Smooth muscle cell (in vitro differentiated cells): Measurements from ENCODE around the gene AQR. TPM values are rescaled to one million over a fixed set of nuclear protein-coding genes. Genes with fewer than 3 reads are reported as not detected.
"Not testable (repeated sequence)": the region's sequence is repeated elsewhere in the genome, so short reads cannot be mapped to it uniquely, and the experiment has no call there.

Experiments used
- DNase-seq: peaks from one replicate; lab custom pipeline; 2025; ENCODE audit not compliant: unreplicated experiment; lab: John Stamatoyannopoulos, UW
- H2AFZ ChIP-seq: fragments of 200-600 bp; sonication (generic); 2 replicates; pipeline ENCODE4 v1.6.0; 2016; ENCODE audit warnings: antibody characterized with exemption, low read depth, mild to moderate bottlenecking
- H3F3A ChIP-seq: fragments of 200-600 bp; sonication (generic); 2 replicates; pipeline ENCODE4 v1.6.0; 2017; ENCODE audit warnings: antibody characterized with exemption, low read depth
- H3K27ac ChIP-seq: fragments of 200-600 bp; sonication (generic); 2 replicates; pipeline ENCODE4 v1.5.1; 2016; ENCODE audit warnings: low read depth, mild to moderate bottlenecking
- H3K27me3 ChIP-seq: fragments of 200-600 bp; sonication (generic); 2 replicates; pipeline ENCODE4 v1.6.1; 2016; ENCODE audit warnings: low read depth, mild to moderate bottlenecking
- H3K36me3 ChIP-seq: fragments of 200-600 bp; sonication (generic); 2 replicates; pipeline ENCODE4 v1.5.1; 2016; ENCODE audit warnings: low read depth
- H3K4me1 ChIP-seq: fragments of 200-600 bp; sonication (generic); 2 replicates; pipeline ENCODE4 v1.5.1; 2016; ENCODE audit warnings: low read depth
- H3K4me2 ChIP-seq: fragments of 200-600 bp; sonication (generic); 2 replicates; pipeline ENCODE4 v1.6.0; 2016; ENCODE audit warnings: mild to moderate bottlenecking
- H3K4me3 ChIP-seq: fragments of 200-600 bp; sonication (generic); 2 replicates; pipeline ENCODE4 v1.5.1; 2016; ENCODE audit warnings: mild to moderate bottlenecking
- H3K79me2 ChIP-seq: fragments of 200-600 bp; sonication (generic); 2 replicates; pipeline ENCODE4 v1.6.0; 2016; ENCODE audit warnings: low read depth, mild to moderate bottlenecking
- H3K9ac ChIP-seq: fragments of 200-600 bp; sonication (generic); 2 replicates; pipeline ENCODE4 v1.6.0; 2016; ENCODE audit warnings: low read depth
- H3K9me3 ChIP-seq: fragments of 200-600 bp; sonication (generic); replicated peaks from 2 replicates; pipeline ENCODE4 v1.5.1; 2016; ENCODE audit warnings: low read depth
- H4K20me1 ChIP-seq: fragments of 200-600 bp; sonication (generic); 2 replicates; pipeline ENCODE4 v1.6.0; 2016; ENCODE audit warnings: low read depth
- WGBS: methylation state at CpG from one replicate; pipeline ENCODE4 v1.1.7; 2016; ENCODE audit warnings: low lambda C conversion rate; 5-methylcytosine and 5-hydroxymethylcytosine counted together
- polyA plus RNA-seq: library from polyadenylated mRNA; unstranded; fragments of >200 nt; fragmentation: Nextera tagmentation; extraction: Ambion mirVana; gene quantifications from 2 replicates; pipeline ENCODE4 v1.2.1, GENCODE V29; 2016
- total RNA-seq: library from RNA; depleted of rRNA; stranded (reverse); fragments of >200 nt; gene quantifications from 2 replicates; pipeline ENCODE4 v1.2.3, GENCODE V29; 2014
- TF ChIP-seq, protein P1 (sequence below): fragments of 200-600 bp; sonication (generic); IDR thresholded peaks from 2 replicates; pipeline ENCODE4 v1.5.1; 2017; ENCODE audit warnings: borderline replicate concordance, mild to moderate bottlenecking, antibody characterized with exemption; ENCODE audit not compliant: insufficient read depth, poor library complexity, severe bottlenecking

AQR gene
- total and polyA plus RNA-seq, 2 experiments from 2014 or later: 13.0 to 33.6 TPM

DNA sequence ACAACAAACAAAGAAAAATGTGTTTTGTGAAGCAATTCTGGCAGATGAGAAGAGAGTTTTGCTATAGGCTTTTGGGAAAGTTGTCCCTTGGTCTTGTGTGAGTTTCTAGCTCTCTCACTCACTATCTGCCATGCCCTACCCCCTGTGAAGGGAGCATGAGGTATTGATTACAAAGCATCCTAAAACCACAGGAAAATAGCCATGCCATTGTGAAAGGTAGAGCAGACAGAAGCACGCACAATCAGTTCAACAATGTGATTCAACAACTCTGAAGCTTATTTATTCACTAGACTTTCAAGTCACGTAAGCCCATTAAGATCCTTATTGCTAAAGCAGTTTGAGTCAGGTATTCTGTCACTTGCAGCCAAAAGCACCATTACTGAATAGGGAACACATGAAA is 6.5 kb upstream of the AQR start:
- WGBS: 85% methylated on average over 2 of the region's 2 CpGs
- Histone ChIP-seq H3K79me2 (peaks cover 10% of the 10 kb centered on the region), H2AFZ (no peak overlapping the region), H3K27me3 (no peaks in the 10 kb centered on the region), H3K9ac (no peak overlapping the region), H3K27ac (no peak overlapping the region), H3K36me3 (no peaks in the 10 kb centered on the region), H4K20me1 (peaks cover 27% of the 10 kb centered on the region), H3K4me1 (no peaks in the 10 kb centered on the region), H3F3A (no peaks in the 10 kb centered on the region), H3K4me2 (no peak overlapping the region), H3K9me3 (no peaks in the 10 kb centered on the region), H3K4me3 (no peak overlapping the region)
- no peak for DNase-seq
- TF ChIP-seq, protein P1, sequence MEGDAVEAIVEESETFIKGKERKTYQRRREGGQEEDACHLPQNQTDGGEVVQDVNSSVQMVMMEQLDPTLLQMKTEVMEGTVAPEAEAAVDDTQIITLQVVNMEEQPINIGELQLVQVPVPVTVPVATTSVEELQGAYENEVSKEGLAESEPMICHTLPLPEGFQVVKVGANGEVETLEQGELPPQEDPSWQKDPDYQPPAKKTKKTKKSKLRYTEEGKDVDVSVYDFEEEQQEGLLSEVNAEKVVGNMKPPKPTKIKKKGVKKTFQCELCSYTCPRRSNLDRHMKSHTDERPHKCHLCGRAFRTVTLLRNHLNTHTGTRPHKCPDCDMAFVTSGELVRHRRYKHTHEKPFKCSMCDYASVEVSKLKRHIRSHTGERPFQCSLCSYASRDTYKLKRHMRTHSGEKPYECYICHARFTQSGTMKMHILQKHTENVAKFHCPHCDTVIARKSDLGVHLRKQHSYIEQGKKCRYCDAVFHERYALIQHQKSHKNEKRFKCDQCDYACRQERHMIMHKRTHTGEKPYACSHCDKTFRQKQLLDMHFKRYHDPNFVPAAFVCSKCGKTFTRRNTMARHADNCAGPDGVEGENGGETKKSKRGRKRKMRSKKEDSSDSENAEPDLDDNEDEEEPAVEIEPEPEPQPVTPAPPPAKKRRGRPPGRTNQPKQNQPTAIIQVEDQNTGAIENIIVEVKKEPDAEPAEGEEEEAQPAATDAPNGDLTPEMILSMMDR: no peak

DNA sequence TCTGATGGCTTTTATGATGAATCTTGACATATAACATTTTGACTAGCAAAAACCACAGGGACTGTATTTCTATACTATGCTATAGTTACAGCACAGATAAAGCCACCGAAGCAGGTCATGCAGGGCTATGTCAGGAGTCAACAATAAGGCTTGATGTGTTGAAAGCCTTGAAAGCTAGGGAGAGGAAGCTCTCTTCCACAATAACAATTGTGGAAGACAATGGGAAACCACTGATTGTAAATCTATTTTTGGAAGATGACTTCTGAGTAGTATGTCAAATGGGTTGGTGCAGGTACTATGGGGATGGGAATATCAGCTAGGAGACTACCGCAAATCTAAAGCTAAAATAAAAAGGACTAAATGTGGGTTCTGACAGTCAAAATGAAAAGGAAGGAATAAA is 4.0 kb upstream of the AQR start:
- no peaks in the 10 kb centered on the region for H3K36me3 ChIP-seq
- peaks cover 9% of the 10 kb centered on the region for H3K79me2 ChIP-seq
- WGBS: 95% methylated on average over 2 of the region's 2 CpGs
- peaks cover 20% of the 10 kb centered on the region for H4K20me1 ChIP-seq
- H3F3A ChIP-seq: no peaks in the 10 kb centered on the region
- H3K4me3 ChIP-seq: no peak overlapping the region
- H3K4me2 ChIP-seq: no peak overlapping the region
- TF ChIP-seq, protein P1: no peak
- no peak overlapping the region for H3K9ac ChIP-seq
- H3K9me3 ChIP-seq: no peaks in the 10 kb centered on the region
- DNase-seq: no peak
- H2AFZ ChIP-seq: no peak overlapping the region
- H3K4me1 ChIP-seq: peaks cover 3% of the 10 kb centered on the region
- H3K27me3 ChIP-seq: no peaks in the 10 kb centered on the region
- H3K27ac ChIP-seq: no peak overlapping the region

DNA sequence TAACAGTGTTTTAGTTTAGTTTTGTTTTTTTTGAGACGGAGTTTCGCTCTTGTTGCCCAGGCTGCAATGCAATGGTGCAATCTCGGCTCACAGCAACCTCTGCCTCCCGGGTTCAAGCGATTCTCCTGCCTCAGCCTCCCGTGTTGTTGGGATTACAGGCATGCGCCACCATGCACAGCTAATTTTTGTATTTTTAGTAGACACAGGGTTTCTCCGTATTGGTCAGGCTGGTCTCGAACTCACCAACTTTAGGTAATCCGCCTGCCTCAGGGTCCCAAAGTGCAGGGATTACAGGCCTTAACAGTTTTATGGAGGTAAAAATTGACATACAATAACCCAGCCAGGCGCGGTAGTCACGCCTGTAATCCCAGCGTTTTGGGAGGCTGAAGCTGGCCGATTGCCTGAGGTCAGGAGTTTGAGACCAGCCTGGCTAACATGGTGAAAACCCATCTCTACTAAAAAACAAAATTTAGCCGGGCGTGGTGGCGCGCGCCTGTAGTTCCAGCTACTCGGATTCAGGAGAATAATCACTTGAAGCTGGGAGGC is 629 bp upstream of the AQR start:
- Histone ChIP-seq H3K79me2 (peaks cover 42% of the 10 kb centered on the region), H3K4me3 (peak overlapping the region; percentile 95), H3K4me2 (peak overlapping the region; percentile 94), H2AFZ (peak overlapping the region; percentile 97), H4K20me1 (peaks cover 12% of the 10 kb centered on the region), H3K27ac (peak overlapping the region; percentile 77), H3K9ac (peak overlapping the region; percentile 31)
- H3K4me1 ChIP-seq, H3K36me3 ChIP-seq, DNase-seq, H3K9me3 ChIP-seq, H3F3A ChIP-seq, H3K27me3 ChIP-seq: not testable (repeated sequence)
- WGBS: 81% methylated on average over 21 of the region's 21 CpGs

DNA sequence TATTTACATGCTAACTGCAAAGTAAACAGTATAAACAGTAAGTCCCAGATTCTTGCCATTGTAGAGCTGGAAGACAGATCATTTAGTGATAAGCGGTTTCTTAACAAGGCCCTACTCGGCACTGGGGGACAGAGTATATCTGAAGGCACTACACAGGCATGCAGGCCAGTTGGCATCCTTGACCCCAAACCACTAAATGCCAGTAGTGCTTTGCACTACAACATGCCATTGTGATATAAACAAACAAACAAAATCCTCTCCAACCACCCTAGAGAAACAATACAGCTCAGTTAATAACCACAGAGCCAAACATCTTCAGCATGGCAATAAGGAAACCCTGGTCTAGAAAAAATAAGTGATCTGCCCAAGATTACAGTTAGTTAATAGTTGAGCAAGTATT is 5.3 kb downstream of the AQR start:
- DNase-seq: no peak
- H3K4me1 ChIP-seq: peaks cover 5% of the 10 kb centered on the region
- H3K27me3 ChIP-seq: no peaks in the 10 kb centered on the region
- H3K9me3 ChIP-seq: no peaks in the 10 kb centered on the region
- no peak overlapping the region for H3K4me2 ChIP-seq
- H3K36me3 ChIP-seq: peaks cover 4% of the 10 kb centered on the region
- H3F3A ChIP-seq: no peaks in the 10 kb centered on the region
- H4K20me1 ChIP-seq: peaks cover 23% of the 10 kb centered on the region
- H3K9ac ChIP-seq: no peak overlapping the region
- TF ChIP-seq, protein P1: no peak
- no peak overlapping the region for H3K27ac ChIP-seq
- H2AFZ ChIP-seq: no peak overlapping the region
- H3K79me2 ChIP-seq: peaks cover 77% of the 10 kb centered on the region
- no peak overlapping the region for H3K4me3 ChIP-seq
- 79% methylated on average over 2 of the region's 2 CpGs for WGBS
